Measurements from ENCODE around the gene GLYR1. TPM values are rescaled to one million over a fixed set of nuclear protein-coding genes. Genes with fewer than 3 reads are reported as not detected.

Gene GLYR1
- total and polyA plus RNA-seq, 10 of the 15 experiments (the other 5 are each of a cell fraction or from before 2014, with no cell fraction given) = 7.3 to 90.2 (median 57.2) TPM

GRCh38 chr16:4831616-4832015 is 15.5 kb downstream of the GLYR1 start:
- ChIA-PET POLR2A (interaction anchor here (0.5 kb wide), 1 partner anchor 14 kb away, joined by 6 read pairs; no protein-coding TSS in a partner anchor), RAD21 (ENCODE audit: unreplicated experiment) (no interaction called here), SMC1A (ENCODE audit: uncharacterized antibody, unreplicated experiment) (interaction anchor here (1.8 kb wide), 1 partner anchor 29 kb away, joined by 5 read pairs; the partner anchor contains the start of gene ROGDI), CTCF (no interaction called here)
- Histone ChIP-seq H2AFZ (ENCODE audit: control insufficient read depth, low read depth, low read length) (no peak overlapping the region), H3K4me1 (ENCODE audit: control insufficient read depth, insufficient read depth, low read length) (peaks cover 10% of the 10 kb centered on the region), H4K20me1 (ENCODE audit: control insufficient read depth, insufficient read depth) (no peaks in the 10 kb centered on the region), H3K27me3 (replicated peaks in 1 of 2; ENCODE audit: control insufficient read depth in 2 of 2, insufficient read depth in 2 of 2, low read length in 1 of 2) (no peaks in the 10 kb centered on the region), H3K9me3 (replicated peaks; ENCODE audit: control insufficient read depth, insufficient read depth, low read length) (no peaks in the 10 kb centered on the region), H3K36me3 (ENCODE audit: control insufficient read depth in 2 of 2, insufficient read depth in 2 of 2, low read length in 1 of 2) (peaks cover 28 to 37% of the 10 kb centered on the region in 2 experiments), H3K4me3 (no peak overlapping the region), H3K79me2 (ENCODE audit: control insufficient read depth, insufficient read depth, low read length) (no peaks in the 10 kb centered on the region), H3K27ac (ENCODE audit: control insufficient read depth, insufficient read depth) (no peak overlapping the region), H3K9ac (ENCODE audit: control insufficient read depth, insufficient read depth, low read length) (no peak overlapping the region), H3K4me2 (ENCODE audit: control insufficient read depth, insufficient read depth) (no peak overlapping the region)
- FAIRE-seq = no peak
- 100% methylated on average over 8 of the region's 8 CpGs for WGBS (ENCODE audit: insufficient coverage, insufficient replicate concordance, low lambda C conversion rate, missing lambda C conversion rate)
- no TSS peak for BruUV-seq (replicated peaks)
- DNase-seq (ENCODE audit: low read depth, low spot score) = no peak
- ATAC-seq = no peak
- TF ChIP-seq, protein P1, sequence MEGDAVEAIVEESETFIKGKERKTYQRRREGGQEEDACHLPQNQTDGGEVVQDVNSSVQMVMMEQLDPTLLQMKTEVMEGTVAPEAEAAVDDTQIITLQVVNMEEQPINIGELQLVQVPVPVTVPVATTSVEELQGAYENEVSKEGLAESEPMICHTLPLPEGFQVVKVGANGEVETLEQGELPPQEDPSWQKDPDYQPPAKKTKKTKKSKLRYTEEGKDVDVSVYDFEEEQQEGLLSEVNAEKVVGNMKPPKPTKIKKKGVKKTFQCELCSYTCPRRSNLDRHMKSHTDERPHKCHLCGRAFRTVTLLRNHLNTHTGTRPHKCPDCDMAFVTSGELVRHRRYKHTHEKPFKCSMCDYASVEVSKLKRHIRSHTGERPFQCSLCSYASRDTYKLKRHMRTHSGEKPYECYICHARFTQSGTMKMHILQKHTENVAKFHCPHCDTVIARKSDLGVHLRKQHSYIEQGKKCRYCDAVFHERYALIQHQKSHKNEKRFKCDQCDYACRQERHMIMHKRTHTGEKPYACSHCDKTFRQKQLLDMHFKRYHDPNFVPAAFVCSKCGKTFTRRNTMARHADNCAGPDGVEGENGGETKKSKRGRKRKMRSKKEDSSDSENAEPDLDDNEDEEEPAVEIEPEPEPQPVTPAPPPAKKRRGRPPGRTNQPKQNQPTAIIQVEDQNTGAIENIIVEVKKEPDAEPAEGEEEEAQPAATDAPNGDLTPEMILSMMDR (IDR thresholded peaks at IDR 0.05 in 2 of 3, conservative IDR thresholded peaks at IDR 0.05 in 1 of 3; ENCODE audit: control insufficient read depth in 2 of 3, extremely low read depth in 1 of 3, insufficient read depth in 1 of 3, low read depth in 3 of 3, low read length in 3 of 3) = no peak
- TF ChIP-seq YBX1 (IDR thresholded peaks at IDR 0.05) (no peak), IRF4 (IDR thresholded peaks at IDR 0.05; ENCODE audit: low read depth, low read length) (no peak), PAX8 (IDR thresholded peaks at IDR 0.05) (no peak), RBBP5 (conservative IDR thresholded peaks at IDR 0.05) (no peak), POU2F2 (IDR thresholded peaks at IDR 0.05; ENCODE audit: borderline replicate concordance, low read depth, low read length) (no peak), WRNIP1 (IDR thresholded peaks at IDR 0.05; ENCODE audit: borderline replicate concordance, low read depth, low read length) (no peak), ASH2L (IDR thresholded peaks at IDR 0.05; ENCODE audit: borderline replicate concordance, low read depth) (no peak), BHLHE40 (IDR thresholded peaks at IDR 0.05; ENCODE audit: borderline replicate concordance in 1 of 2, low read depth in 2 of 2, low read length in 1 of 2) (no peak), KLF5 (IDR thresholded peaks at IDR 0.05; ENCODE audit: partially characterized antibody) (no peak), CHD1 (IDR thresholded peaks at IDR 0.05; ENCODE audit: low read depth, low read length) (no peak), CEBPB (IDR thresholded peaks at IDR 0.05; ENCODE audit: borderline replicate concordance in 1 of 2, low read depth in 2 of 2, low read length in 2 of 2) (no peak), DPF2 (IDR thresholded peaks at IDR 0.05) (no peak), TAF1 (IDR thresholded peaks at IDR 0.05; ENCODE audit: borderline replicate concordance, low read depth, low read length) (no peak), FOS (IDR thresholded peaks at IDR 0.05; ENCODE audit: borderline replicate concordance, extremely low read depth, insufficient read length) (no peak), PBX3 (IDR thresholded peaks at IDR 0.05; ENCODE audit: insufficient replicate concordance, low read depth, low read length) (no peak), GATAD2B (conservative IDR thresholded peaks at IDR 0.05; ENCODE audit: low read depth) (no peak), IKZF2 (IDR thresholded peaks at IDR 0.05) (no peak)
- TF ChIP-seq, protein P2, sequence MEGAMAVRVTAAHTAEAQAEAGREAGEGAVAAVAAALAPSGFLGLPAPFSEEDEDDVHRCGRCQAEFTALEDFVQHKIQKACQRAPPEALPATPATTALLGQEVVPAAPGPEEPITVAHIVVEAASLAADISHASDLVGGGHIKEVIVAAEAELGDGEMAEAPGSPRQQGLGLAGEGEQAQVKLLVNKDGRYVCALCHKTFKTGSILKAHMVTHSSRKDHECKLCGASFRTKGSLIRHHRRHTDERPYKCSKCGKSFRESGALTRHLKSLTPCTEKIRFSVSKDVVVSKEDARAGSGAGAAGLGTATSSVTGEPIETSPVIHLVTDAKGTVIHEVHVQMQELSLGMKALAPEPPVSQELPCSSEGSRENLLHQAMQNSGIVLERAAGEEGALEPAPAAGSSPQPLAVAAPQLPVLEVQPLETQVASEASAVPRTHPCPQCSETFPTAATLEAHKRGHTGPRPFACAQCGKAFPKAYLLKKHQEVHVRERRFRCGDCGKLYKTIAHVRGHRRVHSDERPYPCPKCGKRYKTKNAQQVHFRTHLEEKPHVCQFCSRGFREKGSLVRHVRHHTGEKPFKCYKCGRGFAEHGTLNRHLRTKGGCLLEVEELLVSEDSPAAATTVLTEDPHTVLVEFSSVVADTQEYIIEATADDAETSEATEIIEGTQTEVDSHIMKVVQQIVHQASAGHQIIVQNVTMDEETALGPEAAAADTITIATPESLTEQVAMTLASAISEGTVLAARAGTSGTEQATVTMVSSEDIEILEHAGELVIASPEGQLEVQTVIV (IDR thresholded peaks at IDR 0.05; ENCODE audit: borderline replicate concordance, partially characterized antibody) = no peak
- intact Hi-C loops (cut with micrococcal nuclease; ENCODE audit: unreplicated experiment) (no loop called here), in situ Hi-C loops (cut with MboI) (no loop called here)
